NCI-H460 (cell line): ENCODE measurements around the gene BLVRB. TPM values are rescaled to one million over a fixed set of nuclear protein-coding genes. Genes with fewer than 3 reads are reported as not detected.
A peak's percentile ranks its signal among the peaks of the same experiment; 100 is the strongest.
"Not testable (repeated sequence)": the region's sequence is repeated elsewhere in the genome, so short reads cannot be mapped to it uniquely, and the experiment has no call there.

Experiments used
- DNase-seq: peaks from one replicate; pipeline ENCODE4 v3.0.0-alpha.2; 2016; ENCODE audit warnings: low read depth; ENCODE audit errors: extremely low read depth
- total RNA-seq: library from RNA; depleted of rRNA; stranded (reverse); fragments of >200 nt; shearing (Covaris generic); gene quantifications from 2 replicates; pipeline ENCODE4 v1.2.3, GENCODE V29; 2014

Gene BLVRB
- total RNA-seq, 1 experiment from 2014 or later: 181 TPM

- no peak for DNase-seq
Measured at GRCh38 chr19:40492274-40492673, 26.7 kb upstream of the BLVRB start.

- DNase-seq: no peak
Measured at GRCh38 chr19:40489882-40490230, 24.3 kb upstream of the BLVRB start.

GRCh38 chr19:40486017-40486416 lies 20.5 kb upstream of the BLVRB start:
- no peak for DNase-seq

DNA sequence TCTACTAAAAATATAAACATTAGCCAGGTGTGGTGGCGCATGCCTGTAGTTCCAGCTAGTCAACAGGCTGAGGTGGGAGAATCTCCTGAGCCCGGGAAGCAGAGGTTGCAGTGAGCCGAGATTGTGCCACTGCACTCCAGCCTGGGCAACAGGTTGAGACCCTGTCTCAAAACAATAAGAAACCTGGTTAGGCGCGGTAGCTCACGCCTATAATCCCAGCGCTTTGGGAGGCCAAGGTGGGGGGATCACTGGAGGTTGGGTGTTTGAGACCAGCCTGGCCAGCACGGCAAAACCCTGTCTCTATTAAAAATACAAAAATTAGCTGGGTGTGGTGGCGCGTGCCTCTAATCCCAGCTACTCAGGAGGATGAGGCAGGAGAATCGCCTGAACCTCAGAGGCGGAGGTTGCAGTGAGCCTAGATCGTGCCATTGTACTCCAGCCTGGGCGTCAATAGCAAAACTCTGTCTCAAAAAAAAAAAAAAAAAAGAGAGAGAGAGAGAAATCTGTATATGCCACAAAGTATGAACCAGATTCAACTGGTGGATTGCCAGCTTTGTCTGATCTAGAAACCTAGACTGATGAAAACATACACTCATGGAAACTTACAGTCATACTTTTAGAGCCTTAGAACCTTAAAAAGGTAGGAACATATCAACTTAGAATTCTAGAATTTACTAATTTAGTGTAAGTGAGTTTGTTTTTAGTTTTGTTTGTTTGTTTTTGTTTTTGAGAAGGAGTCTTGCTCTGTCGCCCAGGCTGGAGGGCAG lies 10.5 kb upstream of the BLVRB start:
- not testable (repeated sequence) for DNase-seq

DNA sequence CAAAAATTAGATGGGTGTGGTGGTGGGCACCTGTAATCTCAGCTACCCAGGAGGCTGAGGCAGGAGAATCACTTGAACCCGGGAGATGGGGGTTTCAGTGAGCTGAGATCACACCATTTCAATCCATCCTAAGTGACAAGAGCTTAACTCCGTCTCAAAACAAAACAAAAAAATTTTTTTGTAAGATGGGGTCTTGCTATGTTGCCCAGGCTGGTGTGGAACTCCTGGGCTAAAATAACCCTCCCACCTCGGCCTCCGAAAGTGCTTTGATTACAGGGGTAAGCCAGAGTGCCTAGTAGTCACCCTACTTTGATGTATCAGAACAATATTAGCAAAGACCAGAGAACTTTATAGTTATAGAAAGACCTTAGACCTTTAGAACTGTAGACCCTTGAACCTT lies 9.2 kb upstream of the BLVRB start:
- no peak for DNase-seq

GRCh38 chr19:40472516-40472915 lies 7.0 kb upstream of the BLVRB start:
- no peak for DNase-seq

- DNase-seq: no peak
Measured at GRCh38 chr19:40471111-40471510, 5.6 kb upstream of the BLVRB start.

- no peak for DNase-seq
Measured at GRCh38 chr19:40469011-40469410, 3.5 kb upstream of the BLVRB start.

GRCh38 chr19:40466985-40467734 lies 1.6 kb upstream of the BLVRB start, which contains the start of gene SPTBN4:
Gene SPTBN4, plus strand, starts transcription at chr19:40467001. Its CDS starts 5,621 bp downstream, at chr19:40472622.
- no peak for DNase-seq

- no peak for DNase-seq
Measured at GRCh38 chr19:40466219-40466984, 857 bp upstream of the BLVRB start.

GRCh38 chr19:40465025-40465556 lies 454 bp downstream of the BLVRB start:
- no peak for DNase-seq

GRCh38 chr19:40464059-40465024 lies 1.2 kb downstream of the BLVRB start:
- peak; percentile 89 for DNase-seq

DNA sequence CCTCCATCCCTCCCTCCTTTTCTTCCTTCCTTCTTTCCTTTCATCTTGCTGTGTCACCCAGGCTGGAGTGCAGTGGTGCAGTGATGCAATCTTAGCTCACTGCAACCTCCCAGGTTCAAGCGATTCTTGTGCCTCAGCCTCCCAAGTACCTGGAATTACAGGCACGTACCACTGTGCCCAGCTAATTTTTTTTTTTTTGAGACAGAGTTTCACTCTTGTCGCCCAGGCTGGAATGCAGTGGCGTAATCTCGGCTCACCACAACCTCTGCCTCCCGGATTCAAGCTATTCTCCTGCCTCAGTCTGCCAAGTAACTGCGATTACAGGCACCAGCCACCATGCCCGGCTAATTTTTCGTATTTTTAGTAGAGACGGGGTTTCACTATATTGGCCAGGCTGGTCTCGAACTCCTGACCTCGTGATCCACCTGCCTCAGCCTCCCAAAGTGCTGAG lies 1.9 kb downstream of the BLVRB start:
- DNase-seq: peak; percentile 44

GRCh38 chr19:40461669-40462221 lies 3.8 kb downstream of the BLVRB start:
- DNase-seq: no peak

- DNase-seq: no peak
Measured at GRCh38 chr19:40460185-40460584, 5.4 kb downstream of the BLVRB start.

DNA sequence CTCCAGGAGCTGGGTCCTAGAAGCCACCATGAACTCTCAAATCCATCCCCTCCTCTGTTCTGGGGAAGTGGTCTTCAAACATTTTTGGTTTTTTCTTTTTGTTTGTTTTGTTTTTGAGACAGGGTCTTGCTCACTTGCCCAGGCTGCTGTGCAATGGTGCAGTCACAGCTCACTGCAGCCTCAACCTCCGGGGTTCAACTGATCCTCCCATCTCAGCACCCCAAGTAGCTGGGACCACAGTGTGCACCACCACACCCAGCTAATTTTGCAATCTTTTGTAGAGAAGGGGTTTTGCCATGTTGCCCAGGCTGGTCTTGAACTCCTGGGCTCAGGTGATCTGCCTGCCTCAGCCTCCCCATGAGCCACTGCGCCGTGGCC lies 7.0 kb downstream of the BLVRB start:
- DNase-seq: no peak

GRCh38 chr19:40457953-40458596 lies 7.5 kb downstream of the BLVRB start:
- no peak for DNase-seq

DNA sequence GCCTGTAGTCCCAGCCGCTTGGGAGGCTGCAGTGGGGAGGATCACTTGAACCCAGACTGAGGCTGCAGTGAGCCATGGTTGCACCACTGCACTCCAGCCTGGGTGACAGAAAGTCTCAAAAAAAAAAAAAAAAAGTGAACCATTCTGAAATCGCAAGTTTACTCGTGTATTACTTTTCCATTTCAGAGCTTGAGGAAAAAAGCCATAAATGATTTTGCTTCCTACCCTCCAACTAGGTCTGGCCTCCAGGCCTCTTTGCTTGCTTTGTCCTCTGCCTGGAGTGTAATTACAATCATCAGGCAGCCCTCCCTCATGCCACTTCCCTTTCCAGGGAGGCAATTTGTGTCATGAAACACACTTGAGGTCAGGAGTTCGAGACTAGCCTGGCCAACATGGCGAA lies 8.5 kb downstream of the BLVRB start:
- DNase-seq: no peak

DNA sequence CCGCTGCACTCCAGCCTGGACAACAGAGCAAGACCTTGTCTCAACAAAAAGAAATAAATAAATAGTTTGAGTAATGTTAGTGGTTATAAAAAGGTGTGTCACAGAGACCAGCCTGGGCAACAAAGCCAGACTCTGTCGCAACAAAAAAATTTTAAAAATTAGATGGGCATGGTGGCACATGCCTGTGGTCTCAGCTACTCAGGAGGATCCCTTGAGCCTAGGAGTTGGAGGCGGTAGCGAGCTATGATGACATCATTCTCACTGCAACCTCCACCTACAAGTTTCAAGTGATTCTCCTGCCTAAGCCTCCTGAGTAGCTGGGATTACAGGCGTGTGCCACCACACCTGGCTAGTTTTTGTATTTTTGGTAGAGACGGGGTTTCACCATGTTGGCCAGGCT lies 11.6 kb downstream of the BLVRB start:
- not testable (repeated sequence) for DNase-seq
